Measurements from ENCODE around the gene ZBTB46.

Gene ZBTB46

DNA sequence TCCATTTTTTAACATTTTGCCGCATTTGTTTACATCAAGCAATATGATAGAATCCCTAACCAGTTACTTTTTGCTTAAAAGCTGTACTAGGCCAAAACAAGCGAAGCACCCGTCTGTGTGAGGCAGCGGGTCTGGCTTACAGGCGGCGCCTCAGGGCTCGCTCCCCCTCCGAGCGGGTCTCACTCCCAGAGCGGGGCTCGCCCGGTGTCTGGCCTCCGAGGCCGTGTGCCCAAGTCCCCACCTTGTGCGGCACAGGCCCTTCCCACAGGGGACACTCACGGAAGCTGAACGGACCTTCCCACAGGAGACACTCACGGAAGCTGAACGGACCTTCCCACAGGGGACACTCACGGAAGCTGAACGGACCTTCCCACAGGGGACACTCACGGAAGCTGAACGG is 23.4 kb downstream of the ZBTB46 start:
- H3K4me1 ChIP-seq (ENCODE audit: control insufficient read depth, insufficient read depth, low read length) = no peaks in the 10 kb centered on the region
- H3K9me3 ChIP-seq (ENCODE audit: control insufficient read depth, insufficient read depth, low read depth, low read length) = no peaks in the 10 kb centered on the region
- ChIA-PET POLR2A (no interaction called here), CTCF (interaction anchor here (0.6 to 0.9 kb wide), 3 partner anchors 32 to 273 kb away, joined by 3 read pairs; no protein-coding TSS in a partner anchor)
- H3K36me3 ChIP-seq (ENCODE audit: control insufficient read depth in 2 of 2, insufficient read depth in 1 of 2, low read length in 2 of 2) = no peaks in the 10 kb centered on the region
- TF ChIP-seq ZNF16 (tag by site-specific recombination; IDR thresholded peaks at IDR 0.05; ENCODE audit: low read depth) (no peak), TRIM28 (IDR thresholded peaks at IDR 0.05; ENCODE audit: borderline replicate concordance, low read length) (no peak), ZBTB8A (tag by site-specific recombination; IDR thresholded peaks at IDR 0.05) (no peak), SCRT1 (tag by site-specific recombination; IDR thresholded peaks at IDR 0.05; ENCODE audit: borderline replicate concordance) (no peak), ZNF558 (tag by site-specific recombination; IDR thresholded peaks at IDR 0.05) (no peak), ZNF37A (tag by site-specific recombination; IDR thresholded peaks at IDR 0.05) (no peak), ZNF140 (tag by site-specific recombination; IDR thresholded peaks at IDR 0.05) (no peak), ZNF433 (tag by site-specific recombination; IDR thresholded peaks at IDR 0.05; ENCODE audit: low read depth) (no peak), ZNF544 (tag by site-specific recombination; IDR thresholded peaks at IDR 0.05) (no peak), HOXA7 (CRISPR knock-in tag; IDR thresholded peaks at IDR 0.05; ENCODE audit: borderline replicate concordance) (no peak)
- H3K27ac ChIP-seq (ENCODE audit: extremely low read depth, low read depth, low read length) = no peak overlapping the region
- H3K4me3 ChIP-seq (ENCODE audit: low read depth, low read length) = no peak overlapping the region

DNA sequence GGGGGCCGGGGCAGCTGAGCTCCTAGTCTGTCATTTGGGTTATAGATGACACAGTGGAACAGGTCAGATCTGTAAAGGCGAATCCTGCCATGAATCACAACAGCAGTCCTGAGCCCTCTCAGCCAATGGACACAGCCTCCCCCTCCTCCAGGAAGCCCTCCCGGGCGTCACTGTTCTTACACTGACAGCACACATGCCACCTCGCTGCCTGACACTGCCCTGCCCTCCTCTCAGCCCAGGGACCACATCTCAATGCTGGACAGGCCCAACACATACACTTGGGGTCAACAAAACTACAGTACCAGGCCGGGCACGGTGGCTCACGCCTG is 26.8 kb downstream of the ZBTB46 start:
- no peaks in the 10 kb centered on the region for H3K4me1 ChIP-seq (ENCODE audit: control insufficient read depth, insufficient read depth, low read length)
- no peak overlapping the region for H3K27ac ChIP-seq (ENCODE audit: extremely low read depth, low read depth, low read length)
- H3K4me3 ChIP-seq (ENCODE audit: low read depth, low read length) = no peak overlapping the region
- no peaks in the 10 kb centered on the region for H3K9me3 ChIP-seq (ENCODE audit: control insufficient read depth, insufficient read depth, low read depth, low read length)
- POLR2A ChIA-PET = no interaction called here
- no peaks in the 10 kb centered on the region for H3K36me3 ChIP-seq (ENCODE audit: control insufficient read depth in 2 of 2, insufficient read depth in 1 of 2, low read length in 2 of 2)
- TF ChIP-seq ZNF114 (tag by site-specific recombination; IDR thresholded peaks at IDR 0.05) (no peak), ZNF629 (tag by site-specific recombination; IDR thresholded peaks at IDR 0.05) (no peak), SETDB1 (IDR thresholded peaks at IDR 0.05; ENCODE audit: insufficient read length, low read length) (no peak), ZIC2 (tag by site-specific recombination; IDR thresholded peaks at IDR 0.05) (no peak), ZNF311 (tag by site-specific recombination; IDR thresholded peaks at IDR 0.05; ENCODE audit: borderline replicate concordance) (no peak), ZNF138 (tag by site-specific recombination; IDR thresholded peaks at IDR 0.05; ENCODE audit: borderline replicate concordance) (no peak), ZFHX2 (tag by site-specific recombination; conservative IDR thresholded peaks at IDR 0.05) (no peak), ZNF2 (tag by site-specific recombination; IDR thresholded peaks at IDR 0.05) (no peak), MYNN (tag by site-specific recombination; IDR thresholded peaks at IDR 0.05; ENCODE audit: borderline replicate concordance) (no peak), ZBTB7A (tag by site-specific recombination; IDR thresholded peaks at IDR 0.05; ENCODE audit: low read depth) (no peak), ZBTB17 (tag by site-specific recombination; IDR thresholded peaks at IDR 0.05) (no peak), ZNF266 (tag by site-specific recombination; IDR thresholded peaks at IDR 0.05; ENCODE audit: low read depth) (no peak), ZNF112 (tag by site-specific recombination; IDR thresholded peaks at IDR 0.05) (no peak)
- TF ChIP-seq, protein P1, sequence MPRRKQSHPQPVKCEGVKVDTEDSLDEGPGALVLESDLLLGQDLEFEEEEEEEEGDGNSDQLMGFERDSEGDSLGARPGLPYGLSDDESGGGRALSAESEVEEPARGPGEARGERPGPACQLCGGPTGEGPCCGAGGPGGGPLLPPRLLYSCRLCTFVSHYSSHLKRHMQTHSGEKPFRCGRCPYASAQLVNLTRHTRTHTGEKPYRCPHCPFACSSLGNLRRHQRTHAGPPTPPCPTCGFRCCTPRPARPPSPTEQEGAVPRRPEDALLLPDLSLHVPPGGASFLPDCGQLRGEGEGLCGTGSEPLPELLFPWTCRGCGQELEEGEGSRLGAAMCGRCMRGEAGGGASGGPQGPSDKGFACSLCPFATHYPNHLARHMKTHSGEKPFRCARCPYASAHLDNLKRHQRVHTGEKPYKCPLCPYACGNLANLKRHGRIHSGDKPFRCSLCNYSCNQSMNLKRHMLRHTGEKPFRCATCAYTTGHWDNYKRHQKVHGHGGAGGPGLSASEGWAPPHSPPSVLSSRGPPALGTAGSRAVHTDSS (tag by site-specific recombination; IDR thresholded peaks at IDR 0.05) = no peak
- TF ChIP-seq, protein P2, sequence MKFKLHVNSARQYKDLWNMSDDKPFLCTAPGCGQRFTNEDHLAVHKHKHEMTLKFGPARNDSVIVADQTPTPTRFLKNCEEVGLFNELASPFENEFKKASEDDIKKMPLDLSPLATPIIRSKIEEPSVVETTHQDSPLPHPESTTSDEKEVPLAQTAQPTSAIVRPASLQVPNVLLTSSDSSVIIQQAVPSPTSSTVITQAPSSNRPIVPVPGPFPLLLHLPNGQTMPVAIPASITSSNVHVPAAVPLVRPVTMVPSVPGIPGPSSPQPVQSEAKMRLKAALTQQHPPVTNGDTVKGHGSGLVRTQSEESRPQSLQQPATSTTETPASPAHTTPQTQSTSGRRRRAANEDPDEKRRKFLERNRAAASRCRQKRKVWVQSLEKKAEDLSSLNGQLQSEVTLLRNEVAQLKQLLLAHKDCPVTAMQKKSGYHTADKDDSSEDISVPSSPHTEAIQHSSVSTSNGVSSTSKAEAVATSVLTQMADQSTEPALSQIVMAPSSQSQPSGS (tag by site-specific recombination; IDR thresholded peaks at IDR 0.05; ENCODE audit: low read depth) = no peak
- TF ChIP-seq, protein P3, sequence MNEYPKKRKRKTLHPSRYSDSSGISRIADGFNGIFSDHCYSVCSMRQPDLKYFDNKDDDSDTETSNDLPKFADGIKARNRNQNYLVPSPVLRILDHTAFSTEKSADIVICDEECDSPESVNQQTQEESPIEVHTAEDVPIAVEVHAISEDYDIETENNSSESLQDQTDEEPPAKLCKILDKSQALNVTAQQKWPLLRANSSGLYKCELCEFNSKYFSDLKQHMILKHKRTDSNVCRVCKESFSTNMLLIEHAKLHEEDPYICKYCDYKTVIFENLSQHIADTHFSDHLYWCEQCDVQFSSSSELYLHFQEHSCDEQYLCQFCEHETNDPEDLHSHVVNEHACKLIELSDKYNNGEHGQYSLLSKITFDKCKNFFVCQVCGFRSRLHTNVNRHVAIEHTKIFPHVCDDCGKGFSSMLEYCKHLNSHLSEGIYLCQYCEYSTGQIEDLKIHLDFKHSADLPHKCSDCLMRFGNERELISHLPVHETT (tag by site-specific recombination; IDR thresholded peaks at IDR 0.05) = no peak
- CTCF ChIA-PET = interaction anchor here (0.5 to 0.6 kb wide), 3 partner anchors 22 to 462 kb away, joined by 3 to 5 read pairs (median 3); no protein-coding TSS in a partner anchor
